RWPE1 (cell line): ENCODE measurements around the gene CDC42.
"Not testable (repeated sequence)": the region's sequence is repeated elsewhere in the genome, so short reads cannot be mapped to it uniquely, and the experiment has no call there.

Experiments used
- CTCF ChIA-PET: fragments of 350-600 bp; sonication (Branson Sonifier 250); formaldehyde crosslinking; extraction: SDS; loops from one replicate; lab custom pipeline; 2021; lab: Yijun Ruan, JAX
- POLR2A ChIA-PET: fragments of 400-600 bp; formaldehyde crosslinking; extraction: SDS; loops from one replicate; lab custom pipeline; 2020; ENCODE audit warnings: antibody characterized with exemption; ENCODE audit not compliant: low non-redundant PET; lab: Yijun Ruan, JAX
- DNase-seq: peaks from one replicate; pipeline ENCODE4 v3.0.0; 2012; ENCODE audit warnings: low spot score
- H3K27ac ChIP-seq: fragments of 450-650 bp; 2 replicates; pipeline ENCODE4 v1.5.1; 2017
- CTCF ChIP-seq: fragments of 450-650 bp; conservative IDR thresholded peaks from 2 replicates; pipeline ENCODE4 v1.5.1; 2017; ENCODE audit warnings: low read depth, mild to moderate bottlenecking

Gene CDC42

GRCh38 chr1:22030057-22030456, 22.5 kb upstream of the CDC42 start:
- no peak for DNase-seq
- CTCF ChIA-PET = no interaction called here
- TF ChIP-seq CTCF = no peak
- H3K27ac ChIP-seq = no peak overlapping the region
- POLR2A ChIA-PET = no interaction called here

- ChIA-PET CTCF (no interaction called here), POLR2A (no interaction called here)
- no peak overlapping the region for H3K27ac ChIP-seq
- no peak for DNase-seq
- no peak for TF ChIP-seq CTCF
Observed at GRCh38 chr1:22030473-22030872, 22.0 kb upstream of the CDC42 start.

- ChIA-PET CTCF (no interaction called here), POLR2A (no interaction called here)
- TF ChIP-seq CTCF = no peak
- DNase-seq = no peak
- no peak overlapping the region for H3K27ac ChIP-seq
Observed at GRCh38 chr1:22031214-22031962, 21.1 kb upstream of the CDC42 start.

- ChIA-PET CTCF (interaction anchor here (0.6 kb wide), 1 partner anchor 329 kb away, joined by 3 read pairs; no protein-coding TSS in a partner anchor), POLR2A (interaction anchor here (0.6 kb wide), 1 partner anchor 17 kb away, joined by 3 read pairs; no protein-coding TSS in a partner anchor)
- H3K27ac ChIP-seq, DNase-seq: not testable (repeated sequence)
Observed at GRCh38 chr1:22034834-22035233, 17.7 kb upstream of the CDC42 start.

GRCh38 chr1:22037520-22037919, 15.0 kb upstream of the CDC42 start:
- no peak for TF ChIP-seq CTCF
- POLR2A ChIA-PET = interaction anchor here (0.6 to 1.2 kb wide), 2 partner anchors 14 to 15 kb away, joined by 5 to 7 read pairs; partner anchors contain the start of gene CDC42
- H3K27ac ChIP-seq = no peak overlapping the region
- no peak for DNase-seq
- CTCF ChIA-PET = interaction anchor here (0.9 kb wide), 1 partner anchor 17 kb away, joined by 4 read pairs; no protein-coding TSS in a partner anchor

GRCh38 chr1:22038036-22038435, 14.5 kb upstream of the CDC42 start:
- no peak overlapping the region for H3K27ac ChIP-seq
- no peak for DNase-seq
- ChIA-PET CTCF (interaction anchor here (0.5 to 0.9 kb wide), 2 partner anchors 16 to 66 kb away, joined by 4 read pairs; no protein-coding TSS in a partner anchor), POLR2A (interaction anchor here (0.6 to 1.2 kb wide), 2 partner anchors 14 to 15 kb away, joined by 5 to 7 read pairs; partner anchors contain the start of gene CDC42)
- no peak for TF ChIP-seq CTCF
